ENCODE results near the gene RACGAP1.
A peak's percentile ranks its signal among the peaks of the same experiment; 100 is the strongest.

The RACGAP1 gene

GRCh38 chr12:49954863-49955830 lies 70.1 kb downstream of the RACGAP1 start:
- no peak for DNase-seq (ENCODE audit: low spot score)

GRCh38 chr12:49953961-49954846 lies 71.1 kb downstream of the RACGAP1 start:
- no peak for DNase-seq (ENCODE audit: low spot score)

GRCh38 chr12:49953151-49953550 lies 72.1 kb downstream of the RACGAP1 start:
- DNase-seq (ENCODE audit: low spot score) = no peak

GRCh38 chr12:49952391-49953055 lies 72.8 kb downstream of the RACGAP1 start:
- DNase-seq (ENCODE audit: low spot score) = no peak

- no peak for DNase-seq (ENCODE audit: low spot score)
Measured at GRCh38 chr12:49951411-49952240, 73.7 kb downstream of the RACGAP1 start.

GRCh38 chr12:49950273-49951251 lies 74.7 kb downstream of the RACGAP1 start, which contains the start of gene AQP2:
Gene AQP2 (plus strand): TSS chr12:49950737. CDS start chr12:49950831, 94 bp downstream.
- no peak for DNase-seq (ENCODE audit: low spot score)

GRCh38 chr12:49949866-49950265 lies 75.4 kb downstream of the RACGAP1 start:
- no peak for DNase-seq (ENCODE audit: low spot score)

- no peak for DNase-seq (ENCODE audit: low spot score)
Measured at GRCh38 chr12:49948866-49949845, 76.1 kb downstream of the RACGAP1 start.

- DNase-seq (ENCODE audit: low spot score) = no peak
Measured at GRCh38 chr12:49947593-49948226, 77.6 kb downstream of the RACGAP1 start.

GRCh38 chr12:49946497-49946896 lies 78.8 kb downstream of the RACGAP1 start:
- no peak for DNase-seq (ENCODE audit: low spot score)

- no peak for DNase-seq (ENCODE audit: low spot score)
Measured at GRCh38 chr12:49946086-49946485, 79.2 kb downstream of the RACGAP1 start.

GRCh38 chr12:49945394-49946080 lies 79.8 kb downstream of the RACGAP1 start:
- DNase-seq (ENCODE audit: low spot score) = peak; percentile 84

GRCh38 chr12:49944718-49945117 lies 80.6 kb downstream of the RACGAP1 start:
- DNase-seq (ENCODE audit: low spot score) = no peak

GRCh38 chr12:49944046-49944445 lies 81.2 kb downstream of the RACGAP1 start:
- no peak for DNase-seq (ENCODE audit: low spot score)

- DNase-seq (ENCODE audit: low spot score) = no peak
Measured at GRCh38 chr12:49943625-49943960, 81.7 kb downstream of the RACGAP1 start.

GRCh38 chr12:49942921-49943624 lies 82.2 kb downstream of the RACGAP1 start:
- DNase-seq (ENCODE audit: low spot score) = no peak

GRCh38 chr12:49942512-49942893 lies 82.8 kb downstream of the RACGAP1 start:
- no peak for DNase-seq (ENCODE audit: low spot score)
